ENCODE results near the gene SCG3. TPM values are rescaled to one million over a fixed set of nuclear protein-coding genes. Genes with fewer than 3 reads are reported as not detected.

The SCG3 gene
- total and polyA plus RNA-seq, 12 donors = 0.04 to 0.13 TPM; not detected in 10

DNA sequence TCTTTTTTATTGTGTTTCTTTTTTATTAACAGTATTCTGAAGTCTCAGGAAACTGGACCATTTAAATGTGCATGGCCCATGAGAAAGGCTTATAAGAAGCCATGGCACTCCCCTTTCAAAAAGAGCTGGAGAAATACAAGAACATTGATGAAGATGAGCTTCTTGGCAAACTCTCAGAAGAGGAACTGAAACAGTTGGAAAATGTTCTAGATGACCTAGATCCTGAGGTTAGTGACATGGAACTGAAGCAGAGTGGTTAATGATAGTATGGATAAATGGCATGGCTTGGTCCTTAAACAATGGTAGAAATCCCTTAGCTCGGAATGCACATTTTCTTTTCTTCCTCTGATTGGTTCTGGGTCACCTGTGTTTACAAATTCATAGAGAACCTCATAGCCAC, 85.0 kb downstream of the SCG3 start:
- Histone ChIP-seq H3K4me3 (no peak overlapping the region), H3K36me3 (peaks cover 0 to 41% (median 0%) of the 10 kb centered on the region in 9 donors), H3K27ac (no peak overlapping the region), H3K9me3 (no peaks in the 10 kb centered on the region), H3K27me3 (no peaks in the 10 kb centered on the region), H3K4me1 (peaks cover 0 to 10% (median 0%) of the 10 kb centered on the region in 9 donors)
- 94 to 100% methylated on average over 1 of the region's 1 CpG for WGBS, 2 donors
- TF ChIP-seq, protein P1, sequence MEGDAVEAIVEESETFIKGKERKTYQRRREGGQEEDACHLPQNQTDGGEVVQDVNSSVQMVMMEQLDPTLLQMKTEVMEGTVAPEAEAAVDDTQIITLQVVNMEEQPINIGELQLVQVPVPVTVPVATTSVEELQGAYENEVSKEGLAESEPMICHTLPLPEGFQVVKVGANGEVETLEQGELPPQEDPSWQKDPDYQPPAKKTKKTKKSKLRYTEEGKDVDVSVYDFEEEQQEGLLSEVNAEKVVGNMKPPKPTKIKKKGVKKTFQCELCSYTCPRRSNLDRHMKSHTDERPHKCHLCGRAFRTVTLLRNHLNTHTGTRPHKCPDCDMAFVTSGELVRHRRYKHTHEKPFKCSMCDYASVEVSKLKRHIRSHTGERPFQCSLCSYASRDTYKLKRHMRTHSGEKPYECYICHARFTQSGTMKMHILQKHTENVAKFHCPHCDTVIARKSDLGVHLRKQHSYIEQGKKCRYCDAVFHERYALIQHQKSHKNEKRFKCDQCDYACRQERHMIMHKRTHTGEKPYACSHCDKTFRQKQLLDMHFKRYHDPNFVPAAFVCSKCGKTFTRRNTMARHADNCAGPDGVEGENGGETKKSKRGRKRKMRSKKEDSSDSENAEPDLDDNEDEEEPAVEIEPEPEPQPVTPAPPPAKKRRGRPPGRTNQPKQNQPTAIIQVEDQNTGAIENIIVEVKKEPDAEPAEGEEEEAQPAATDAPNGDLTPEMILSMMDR (IDR thresholded peaks at IDR 0.05) = no peak
- intact Hi-C loops (cut with DNase I) = no loop called here
- no peak for ATAC-seq
- DNase-seq = no peak

DNA sequence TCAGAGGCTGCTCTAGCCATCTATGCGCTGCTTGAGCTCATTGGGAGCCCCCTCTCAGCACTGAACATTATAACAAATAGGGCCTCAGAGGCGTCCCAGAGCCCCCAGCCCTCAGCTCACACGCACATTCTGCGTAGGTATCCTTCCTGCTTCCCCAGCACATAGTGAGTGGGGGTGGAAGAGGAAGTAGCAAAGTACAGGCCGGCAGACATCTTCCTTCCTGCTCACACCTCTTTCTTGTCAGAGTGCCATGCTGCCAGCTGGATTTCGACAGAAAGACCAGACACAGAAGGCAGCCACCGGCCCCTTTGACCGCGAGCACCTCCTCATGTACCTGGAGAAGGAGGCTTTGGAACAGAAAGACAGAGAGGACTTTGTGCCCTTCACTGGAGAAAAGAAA, 86.7 kb downstream of the SCG3 start:
- DNase-seq (no peak), ATAC-seq (peak in 4 of 8 donors; percentile 29 to 69 (median 51))
- Histone ChIP-seq H3K27ac (peak overlapping the region in 1 of 10 donors; percentile 16), H3K9me3 (no peaks in the 10 kb centered on the region), H3K4me1 (peaks cover 0 to 10% (median 0%) of the 10 kb centered on the region in 9 donors), H3K36me3 (peaks cover 0 to 55% (median 0%) of the 10 kb centered on the region in 9 donors), H3K4me3 (no peak overlapping the region), H3K27me3 (no peaks in the 10 kb centered on the region)
- 47 to 50% methylated on average over 9 of the region's 9 CpGs for WGBS, 2 donors
- intact Hi-C loops (cut with DNase I) = no loop called here
- TF ChIP-seq, protein P1 (IDR thresholded peaks at IDR 0.05) = no peak

Other genes starting within 250 kb of the SCG3 start
- gene DMXL2, start 58.7 kb upstream of the SCG3 start, total RNA-seq = 10 to 100 TPM in 1 of 10 donors, 1 to 10 TPM in 9; 4.5 to 18.6 (median 6.9) TPM
- 1 to 10 TPM; 6.6 to 9.4 TPM for gene DMXL2, start 58.7 kb upstream of the SCG3 start, polyA plus RNA-seq
- gene LYSMD2, start 56.2 kb downstream of the SCG3 start, total RNA-seq = 1 to 10 TPM; 1.7 to 8.6 (median 3.9) TPM
- gene LYSMD2, start 56.2 kb downstream of the SCG3 start, polyA plus RNA-seq = 1 to 10 TPM; 5.0 to 8.6 TPM
- 1 to 10 TPM; 2.8 to 8.5 (median 5.1) TPM for gene TMOD2, start 70.1 kb downstream of the SCG3 start, total RNA-seq
- gene TMOD2, start 70.1 kb downstream of the SCG3 start, polyA plus RNA-seq = 1 to 10 TPM; 1.5 to 2.6 TPM
- 10 to 100 TPM; 15.2 to 28.7 (median 18.2) TPM for gene TMOD3, start 148.2 kb downstream of the SCG3 start, total RNA-seq
- 10 to 100 TPM in 1 of 2 donors, 1 to 10 TPM in 1; 5.4 to 21.6 TPM for gene TMOD3, start 148.2 kb downstream of the SCG3 start, polyA plus RNA-seq

Data from heart right ventricle (tissue), 16 donors.